D721Med (cell line): ENCODE results near the gene ACBD3.

Experiments used
- DNase-seq: peaks from one replicate; pipeline ENCODE4 v3.0.0; 2011; ENCODE audit warnings: low spot score; ENCODE audit not compliant: insufficient read length
- FAIRE-seq: peaks from 2 replicates; lab custom pipeline; 2011; peaks lifted over from hg19 to GRCh38; lab: Jason Lieb, UNC
- TF ChIP-seq, protein P1 (sequence below): IDR thresholded peaks from 2 replicates; pipeline ENCODE4 v1.5.1; 2012; ENCODE audit warnings: mild to moderate bottlenecking, control low read depth; ENCODE audit not compliant: insufficient read depth; ENCODE audit errors: missing control alignments

ACBD3 gene

DNA sequence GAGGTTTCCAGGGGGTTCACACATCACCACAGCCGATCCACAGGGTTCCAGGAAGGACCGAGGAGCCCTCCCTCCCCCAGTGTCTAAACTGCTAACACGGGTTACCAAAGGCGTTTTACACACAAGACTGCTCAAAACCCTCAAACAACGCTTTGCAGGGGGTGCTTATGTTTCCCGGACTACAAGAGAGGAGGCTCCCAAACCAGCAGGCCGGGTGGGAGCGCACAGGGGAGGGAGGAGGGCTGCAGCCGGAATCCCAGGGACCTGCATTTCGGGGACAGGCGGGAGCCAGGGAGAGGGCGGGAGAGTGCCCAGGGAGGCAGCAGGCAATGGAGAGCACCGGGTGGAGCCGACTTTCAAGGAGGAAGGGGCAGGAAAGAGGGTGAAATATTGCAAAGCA is 50.8 kb downstream of the ACBD3 start:
- TF ChIP-seq, protein P1, sequence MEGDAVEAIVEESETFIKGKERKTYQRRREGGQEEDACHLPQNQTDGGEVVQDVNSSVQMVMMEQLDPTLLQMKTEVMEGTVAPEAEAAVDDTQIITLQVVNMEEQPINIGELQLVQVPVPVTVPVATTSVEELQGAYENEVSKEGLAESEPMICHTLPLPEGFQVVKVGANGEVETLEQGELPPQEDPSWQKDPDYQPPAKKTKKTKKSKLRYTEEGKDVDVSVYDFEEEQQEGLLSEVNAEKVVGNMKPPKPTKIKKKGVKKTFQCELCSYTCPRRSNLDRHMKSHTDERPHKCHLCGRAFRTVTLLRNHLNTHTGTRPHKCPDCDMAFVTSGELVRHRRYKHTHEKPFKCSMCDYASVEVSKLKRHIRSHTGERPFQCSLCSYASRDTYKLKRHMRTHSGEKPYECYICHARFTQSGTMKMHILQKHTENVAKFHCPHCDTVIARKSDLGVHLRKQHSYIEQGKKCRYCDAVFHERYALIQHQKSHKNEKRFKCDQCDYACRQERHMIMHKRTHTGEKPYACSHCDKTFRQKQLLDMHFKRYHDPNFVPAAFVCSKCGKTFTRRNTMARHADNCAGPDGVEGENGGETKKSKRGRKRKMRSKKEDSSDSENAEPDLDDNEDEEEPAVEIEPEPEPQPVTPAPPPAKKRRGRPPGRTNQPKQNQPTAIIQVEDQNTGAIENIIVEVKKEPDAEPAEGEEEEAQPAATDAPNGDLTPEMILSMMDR: no peak
- no peak for DNase-seq
- FAIRE-seq: no peak

DNA sequence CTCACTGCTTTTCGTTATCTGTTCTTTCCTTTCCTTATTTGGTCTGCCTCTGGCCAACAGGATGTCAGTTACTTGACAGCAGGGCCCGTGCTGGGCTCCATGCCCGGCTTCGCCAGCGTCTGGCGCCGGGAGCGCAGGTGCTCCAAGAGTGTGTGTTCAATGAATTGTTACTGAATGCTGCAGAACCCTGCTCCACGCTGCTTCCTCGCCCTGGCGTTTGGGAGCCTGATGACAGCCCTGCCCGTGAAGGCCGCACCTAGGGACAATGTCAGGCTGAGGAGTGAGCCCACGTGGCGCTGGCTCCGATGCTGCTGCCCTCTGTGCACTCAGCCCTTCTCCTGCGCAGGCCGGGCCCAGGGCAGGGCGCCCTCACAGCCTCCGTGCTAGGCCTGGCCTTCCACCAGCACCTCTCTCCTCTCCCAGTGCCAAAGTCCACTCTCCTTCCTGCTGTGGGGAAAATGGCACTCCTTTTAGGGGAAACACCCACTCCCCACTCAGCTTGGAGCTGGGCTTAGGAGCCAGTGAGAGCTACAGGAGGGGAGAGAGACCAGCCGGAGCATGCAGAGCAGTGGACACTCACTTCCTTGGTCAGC is 51.4 kb downstream of the ACBD3 start:
- no peak for DNase-seq

DNA sequence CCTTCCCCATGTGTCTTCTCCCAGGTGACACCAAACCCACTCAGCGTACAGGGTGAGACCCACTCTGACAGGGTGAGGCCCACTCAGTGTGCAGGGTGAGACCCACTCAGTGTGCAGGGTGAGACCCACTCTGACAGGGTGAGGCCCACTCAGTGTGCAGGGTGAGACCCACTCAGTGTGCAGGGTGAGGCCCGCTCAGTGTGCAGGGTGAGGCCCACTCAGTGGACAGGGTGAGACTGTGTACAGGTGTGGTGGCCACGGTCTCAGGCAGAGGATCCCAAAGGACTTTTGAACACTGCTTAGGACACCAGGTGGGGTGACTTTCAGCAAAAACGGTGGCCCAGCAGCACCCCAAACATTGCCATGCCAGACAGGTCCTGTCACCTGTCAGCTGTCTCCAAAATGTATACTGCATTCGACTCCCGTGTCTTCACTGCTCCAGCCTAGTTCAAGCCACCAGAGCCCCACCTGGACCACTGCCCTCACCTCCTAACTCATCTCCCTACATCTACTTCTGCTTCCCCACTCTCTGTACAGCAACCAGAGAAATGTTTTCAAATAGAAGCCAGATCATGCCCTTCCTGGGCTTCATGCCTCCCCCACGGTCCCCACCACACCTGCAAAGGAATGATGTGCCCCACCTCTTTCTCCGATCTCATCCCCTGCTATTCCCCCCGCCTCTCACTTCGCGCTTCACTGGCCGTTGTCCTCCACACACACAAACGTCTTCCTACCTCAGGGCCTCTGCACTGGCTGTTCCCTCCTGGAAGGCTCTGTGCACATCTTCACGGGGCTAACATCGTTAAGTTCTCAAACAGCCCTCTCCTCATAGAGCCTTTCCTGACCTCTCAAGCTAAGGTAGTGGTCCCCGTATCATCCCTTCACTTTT is 52.1 kb downstream of the ACBD3 start:
- no peak for FAIRE-seq
- no peak for DNase-seq
- TF ChIP-seq, protein P1: no peak

More for the DNA sequence above, 51.4 kb downstream of the ACBD3 start:
- FAIRE-seq: no peak
- TF ChIP-seq, protein P1: no peak

DNA sequence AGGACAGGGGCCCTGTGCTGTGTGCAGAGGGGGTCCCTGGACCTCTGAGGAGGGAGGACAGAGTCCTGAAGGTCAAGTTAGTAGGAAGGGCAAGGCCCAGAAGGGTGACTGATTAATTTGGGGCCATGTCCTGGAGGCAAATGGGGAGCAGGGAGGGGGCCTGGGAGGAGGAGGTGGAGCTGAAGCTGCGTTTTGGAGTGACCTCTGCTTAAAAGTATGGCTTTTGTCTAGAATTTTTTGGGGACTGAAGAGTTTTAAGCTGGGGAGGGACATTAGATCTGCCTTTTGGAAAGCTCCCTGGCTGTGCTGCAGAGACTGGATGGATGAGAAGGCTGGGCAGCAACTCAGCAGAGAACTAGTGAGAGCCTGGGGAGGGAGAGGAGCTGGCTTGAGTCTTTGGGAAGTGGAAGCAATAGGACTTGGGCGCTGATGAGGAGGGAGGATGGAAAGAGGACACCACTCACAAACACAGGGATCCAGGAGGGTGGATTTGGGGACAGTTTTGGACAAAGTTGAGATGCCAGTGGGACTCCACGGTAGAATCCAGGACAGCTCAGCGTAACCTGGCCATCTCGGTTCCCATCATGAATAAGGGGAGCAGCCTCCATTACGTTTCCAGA is 52.9 kb downstream of the ACBD3 start:
- no peak for DNase-seq
- TF ChIP-seq, protein P1: no peak

DNA sequence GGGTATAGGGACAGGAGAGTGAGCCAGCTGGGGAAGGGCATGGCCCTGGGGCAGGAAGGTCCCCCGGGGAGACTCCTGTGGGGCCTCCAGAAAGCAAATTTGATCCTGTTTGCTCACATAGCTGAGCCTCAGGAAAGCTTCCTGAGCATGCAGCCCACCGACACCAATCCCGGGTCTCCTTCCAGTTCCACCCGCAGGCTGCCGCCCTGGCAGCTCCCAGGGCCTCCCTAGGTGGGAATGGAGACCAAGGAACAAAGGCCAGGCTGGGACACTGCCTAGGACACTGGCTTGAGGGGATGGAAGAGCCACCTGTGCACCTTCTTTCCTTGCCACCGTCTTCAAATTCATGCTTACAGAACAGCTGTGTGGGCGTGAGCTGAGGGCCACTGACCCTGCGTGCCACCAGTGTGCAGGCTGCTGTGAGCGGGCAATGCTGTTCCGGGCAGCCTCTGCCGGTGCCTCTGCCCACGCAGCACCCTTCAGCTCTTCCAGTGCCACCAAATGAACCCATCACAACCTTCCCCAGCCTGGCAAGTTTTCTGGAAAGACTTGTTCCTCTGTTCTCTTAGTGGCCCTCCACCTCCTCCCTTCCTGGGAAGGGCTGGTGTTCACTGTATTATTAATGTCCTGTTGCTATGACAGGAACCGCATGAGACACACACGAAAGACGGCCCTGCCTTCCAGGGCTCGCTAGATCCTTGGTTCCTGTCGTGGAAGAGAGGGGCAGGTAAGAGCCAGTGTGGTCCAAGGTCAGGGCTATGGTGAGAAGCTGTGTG is 53.6 kb downstream of the ACBD3 start:
- TF ChIP-seq, protein P1: no peak

More for the DNA sequence above, 52.9 kb downstream of the ACBD3 start:
- FAIRE-seq: no peak

DNA sequence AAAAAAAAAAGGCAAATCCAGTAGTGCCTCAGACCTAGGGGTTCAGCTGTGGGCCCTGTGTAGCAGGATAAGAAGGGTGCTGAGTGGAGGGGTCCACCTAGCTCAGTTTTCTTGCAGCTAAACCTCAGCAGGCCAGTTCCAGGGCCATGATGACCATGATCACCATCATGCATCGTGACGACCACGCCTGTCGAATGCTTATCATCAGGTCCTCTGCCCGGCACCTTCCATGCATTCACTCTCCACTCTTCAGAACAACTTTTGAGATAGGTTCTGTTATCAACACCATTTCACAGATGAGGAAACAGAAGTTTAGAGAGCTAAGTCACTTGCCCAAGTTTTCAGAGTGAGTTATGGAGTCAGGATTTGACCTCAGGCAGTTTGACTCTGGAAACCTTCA is 54.9 kb downstream of the ACBD3 start:
- DNase-seq: no peak
- FAIRE-seq: no peak

More for the DNA sequence above, 53.6 kb downstream of the ACBD3 start:
- FAIRE-seq: no peak
- DNase-seq: no peak

More for the DNA sequence above, 54.9 kb downstream of the ACBD3 start:
- TF ChIP-seq, protein P1: no peak
